ENCODE results near the gene EDN1. TPM values are rescaled to one million over a fixed set of nuclear protein-coding genes. Genes with fewer than 3 reads are reported as not detected.

EDN1 gene
- total RNA-seq, 2 experiments from 2014 or later = 0.14 TPM; not detected in 1

DNA sequence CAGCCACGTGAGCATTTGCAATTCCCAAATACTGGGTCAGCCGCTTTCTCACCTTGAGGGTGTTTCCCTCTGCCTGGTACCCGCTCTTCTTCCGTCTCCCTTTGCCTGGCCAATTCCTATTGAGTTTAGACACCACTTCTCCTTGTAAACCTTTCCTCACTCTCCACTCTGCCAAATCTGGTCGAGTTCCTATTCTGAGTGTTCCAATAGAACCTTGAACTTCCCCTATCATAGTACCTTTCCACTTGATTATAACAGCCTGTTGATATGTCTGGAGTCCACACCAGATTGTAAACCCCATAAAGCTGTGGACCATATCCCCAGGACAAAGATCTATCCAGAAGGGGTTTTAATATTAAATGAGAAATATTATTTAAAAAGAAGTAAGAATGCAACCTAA is 36.0 kb upstream of the EDN1 start:
- Mint-ChIP-seq H3K36me3 (ENCODE audit: low read depth) (no peaks in the 10 kb centered on the region), H3K4me3 (no peak overlapping the region), H3K27ac (no peak overlapping the region), H3K9me3 (no peaks in the 10 kb centered on the region), H3K27me3 (peaks cover 12% of the 10 kb centered on the region), H3K4me1 (ENCODE audit: low read depth) (no peaks in the 10 kb centered on the region)
- POLR2A ChIA-PET = no interaction called here
- CTCF ChIA-PET = no interaction called here
- no peak for DNase-seq
- ATAC-seq = no peak
- intact Hi-C loops (cut with micrococcal nuclease) = no loop called here
- no peak for TF ChIP-seq CTCF (IDR thresholded peaks at IDR 0.05)

DNA sequence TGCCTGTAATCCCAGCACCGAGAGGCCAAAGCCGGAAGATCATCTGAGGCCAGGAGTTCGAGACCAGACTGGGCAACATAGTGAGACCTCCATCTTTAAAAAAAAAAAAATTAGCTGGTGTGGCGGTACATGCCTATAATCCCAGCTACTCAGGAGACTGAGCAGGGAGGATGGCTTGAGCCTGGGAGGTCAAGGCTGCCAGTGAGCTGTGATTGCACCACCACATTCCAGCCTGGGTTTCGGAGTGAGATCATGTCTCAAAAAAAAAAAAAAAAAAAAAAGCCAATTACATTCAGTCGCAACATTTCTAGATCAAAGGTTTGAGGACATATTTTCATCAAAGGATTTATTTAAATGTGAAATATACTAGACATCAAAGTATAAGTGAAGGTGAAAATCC is 32.0 kb upstream of the EDN1 start:
- ChIA-PET POLR2A (no interaction called here), CTCF (no interaction called here)
- Mint-ChIP-seq H3K27me3 (peaks cover 11% of the 10 kb centered on the region), H3K36me3 (ENCODE audit: low read depth) (no peaks in the 10 kb centered on the region), H3K27ac (no peak overlapping the region), H3K4me1 (ENCODE audit: low read depth) (no peaks in the 10 kb centered on the region), H3K9me3 (no peaks in the 10 kb centered on the region), H3K4me3 (no peak overlapping the region)
- DNase-seq (no peak), ATAC-seq (no peak)
- intact Hi-C loops (cut with micrococcal nuclease) = no loop called here
- no peak for TF ChIP-seq CTCF (IDR thresholded peaks at IDR 0.05)

DNA sequence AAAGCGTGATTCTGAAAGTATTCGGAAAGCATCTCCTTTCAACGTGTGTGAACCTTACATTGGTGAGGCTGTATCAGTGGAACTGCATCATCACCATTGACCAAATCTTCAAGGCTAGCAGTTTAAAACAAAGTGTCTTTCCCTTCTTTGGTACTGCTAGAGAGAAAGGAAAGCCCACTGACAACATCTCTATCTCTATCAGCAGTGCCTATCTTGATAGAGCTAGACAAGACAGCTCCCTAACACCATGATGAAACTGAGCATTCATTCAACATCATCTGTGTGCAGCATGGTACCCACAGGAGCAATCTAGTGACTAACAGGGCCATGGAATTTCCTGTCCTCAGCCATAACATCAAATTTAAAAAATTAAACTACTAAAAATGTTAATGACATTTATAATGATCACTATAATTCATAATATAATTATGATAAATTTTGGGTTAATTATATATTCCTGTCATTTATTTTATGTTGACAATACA is 31.5 kb upstream of the EDN1 start:
- no peaks in the 10 kb centered on the region for H3K36me3 Mint-ChIP-seq (ENCODE audit: low read depth)
- peaks cover 10% of the 10 kb centered on the region for H3K27me3 Mint-ChIP-seq
- ChIA-PET POLR2A (no interaction called here), CTCF (interaction anchor here (1.3 kb wide), 1 partner anchor 31 kb away, joined by 4 read pairs; no protein-coding TSS in a partner anchor)
- DNase-seq = no peak
- intact Hi-C loops (cut with micrococcal nuclease) = no loop called here
- H3K4me1 Mint-ChIP-seq (ENCODE audit: low read depth) = no peaks in the 10 kb centered on the region
- ATAC-seq = no peak
- H3K9me3 Mint-ChIP-seq = no peaks in the 10 kb centered on the region
- no peak for TF ChIP-seq CTCF (IDR thresholded peaks at IDR 0.05)
- no peak overlapping the region for H3K4me3 Mint-ChIP-seq
- H3K27ac Mint-ChIP-seq = no peak overlapping the region

- no peak for TF ChIP-seq CTCF (IDR thresholded peaks at IDR 0.05)
- H3K27me3 Mint-ChIP-seq = peaks cover 5% of the 10 kb centered on the region
- POLR2A ChIA-PET = no interaction called here
- intact Hi-C loops (cut with micrococcal nuclease) = no loop called here
- peaks cover 1% of the 10 kb centered on the region for H3K4me1 Mint-ChIP-seq (ENCODE audit: low read depth)
- H3K36me3 Mint-ChIP-seq (ENCODE audit: low read depth) = no peaks in the 10 kb centered on the region
- no peaks in the 10 kb centered on the region for H3K9me3 Mint-ChIP-seq
- no peak overlapping the region for H3K27ac Mint-ChIP-seq
- DNase-seq (no peak), ATAC-seq (no peak)
- no peak overlapping the region for H3K4me3 Mint-ChIP-seq
- CTCF ChIA-PET = interaction anchor here (0.8 kb wide), 1 partner anchor 27 kb away, joined by 3 read pairs; no protein-coding TSS in a partner anchor
Observed at GRCh38 chr6:12260458-12261093, 29.6 kb upstream of the EDN1 start.

- no peak for ATAC-seq
- POLR2A ChIA-PET = interaction anchor here (0.6 kb wide), 1 partner anchor 310 kb away, joined by 3 read pairs; no protein-coding TSS in a partner anchor
- CTCF ChIA-PET = no interaction called here
- Mint-ChIP-seq H3K36me3 (ENCODE audit: low read depth) (no peaks in the 10 kb centered on the region), H3K4me3 (no peak overlapping the region), H3K4me1 (ENCODE audit: low read depth) (peaks cover 7% of the 10 kb centered on the region), H3K27me3 (peaks cover 5% of the 10 kb centered on the region), H3K27ac (no peak overlapping the region), H3K9me3 (no peaks in the 10 kb centered on the region)
- intact Hi-C loops (cut with micrococcal nuclease) = no loop called here
- TF ChIP-seq CTCF (IDR thresholded peaks at IDR 0.05) = no peak
- DNase-seq = no peak
Observed at GRCh38 chr6:12261502-12261901, 28.7 kb upstream of the EDN1 start.
